Esophagus muscularis mucosa (tissue), 4 donors: Measurements from ENCODE around the gene CFAP74. TPM values are rescaled to one million over a fixed set of nuclear protein-coding genes. Genes with fewer than 3 reads are reported as not detected.

Experiments used
- DNase-seq: peaks from one replicate; pipeline ENCODE4 v3.0.0-alpha.2; 2017; ENCODE audit errors: extremely low spot score
- H3K27ac ChIP-seq, 4 donors: fragments of 200-600 bp; sonication (generic); replicated peaks in 1 of 4; 1 replicate in 3 of 4; 2 replicates in 1 of 4; pipeline ENCODE4 v1.5.1; 2016 to 2019; ENCODE audit warnings: mild to moderate bottlenecking in 1 of 4
- H3K27me3 ChIP-seq, 4 donors: fragments of 200-600 bp; sonication (generic); one replicate each; pipeline versions ENCODE4 v1.5.1 to v1.6.0; 2016 to 2019
- H3K36me3 ChIP-seq, 4 donors: fragments of 200-600 bp; sonication (generic); one replicate each; pipeline ENCODE4 v1.5.1; 2016 to 2019
- H3K4me1 ChIP-seq, 4 donors: fragments of 200-600 bp; sonication (generic); one replicate each; pipeline ENCODE4 v1.5.1; 2016 to 2019
- H3K4me3 ChIP-seq, 4 donors: fragments of 200-600 bp; sonication (generic); 1 replicate in 2 of 4; 2 replicates in 2 of 4; pipeline ENCODE4 v1.5.1; 2016 to 2019; ENCODE audit warnings: mild to moderate bottlenecking in 4 of 4, moderate library complexity in 1 of 4
- H3K9me3 ChIP-seq, 4 donors: fragments of 200-600 bp; sonication (generic); 1 replicate in 3 of 4; 2 replicates in 1 of 4; pipeline ENCODE4 v1.5.1; 2016 to 2019
- CTCF ChIP-seq, 3 experiments: fragments of 200-600 bp in 2 of 3; fragments of 450-650 bp in 1 of 3; sonication (generic) in 2 of 3; IDR thresholded peaks; one replicate each; pipeline ENCODE4 v1.5.1; 2017 to 2019; ENCODE audit warnings: antibody characterized with exemption in 3 of 3, mild to moderate bottlenecking in 2 of 3, moderate library complexity in 1 of 3
- EP300 ChIP-seq: sonication (generic); formaldehyde crosslinking; IDR thresholded peaks from one replicate; pipeline ENCODE4 v1.6.1; 2017; ENCODE audit warnings: antibody characterized with exemption
- POLR2A ChIP-seq: fragments of 450-650 bp; IDR thresholded peaks from one replicate; pipeline ENCODE4 v1.6.1; 2017; ENCODE audit warnings: antibody characterized with exemption, moderate library complexity, mild to moderate bottlenecking, low read depth
- POLR2AphosphoS5 ChIP-seq, 2 donors: sonication (generic); formaldehyde crosslinking; IDR thresholded peaks; one replicate each; pipeline ENCODE4 v1.6.1; 2017; ENCODE audit warnings: antibody characterized with exemption in 2 of 2
- WGBS: methylation state at CpG from one replicate; pipeline ENCODE4 v1.1.5; 2018; 5-methylcytosine and 5-hydroxymethylcytosine counted together
- intact Hi-C: fragments of 100-400 bp; cut with DNase I; formaldehyde crosslinking; loops from one replicate; pipeline ENCODE4 v1.15.1; 2023
- total RNA-seq, 4 donors: library from RNA; depleted of rRNA; stranded (reverse); fragments of >200 nt; gene quantifications; one replicate each; pipeline versions ENCODE4 v1.1.0 to v1.2.1, GENCODE V29; 2016

The CFAP74 gene
- total RNA-seq, 4 donors from 2014 or later = not detected

GRCh38 chr1:1988061-1988945 lies 15.3 kb downstream of the CFAP74 start:
- Histone ChIP-seq H3K27me3 (peaks cover 0 to 79% (median 0%) of the 10 kb centered on the region in 4 donors), H3K9me3 (no peaks in the 10 kb centered on the region), H3K36me3 (no peaks in the 10 kb centered on the region), H3K4me1 (peaks cover 2 to 20% (median 7%) of the 10 kb centered on the region in 4 donors), H3K27ac (no peak overlapping the region), H3K4me3 (no peak overlapping the region)
- WGBS = 63% methylated on average over 24 of the region's 29 CpGs
- intact Hi-C loops = no loop called here
- DNase-seq = no peak
- no peak for TF ChIP-seq POLR2AphosphoS5 (IDR thresholded peaks at IDR 0.05)
- TF ChIP-seq POLR2A = no peak
- no peak for TF ChIP-seq CTCF (IDR thresholded peaks at IDR 0.05)
- no peak for TF ChIP-seq EP300

GRCh38 chr1:1987142-1987510 lies 16.5 kb downstream of the CFAP74 start:
- Histone ChIP-seq H3K36me3 (no peaks in the 10 kb centered on the region), H3K9me3 (no peaks in the 10 kb centered on the region), H3K27me3 (peaks cover 0 to 81% (median 0%) of the 10 kb centered on the region in 4 donors), H3K27ac (no peak overlapping the region), H3K4me3 (no peak overlapping the region), H3K4me1 (peaks cover 2 to 20% (median 7%) of the 10 kb centered on the region in 4 donors)
- 87% methylated on average over 12 of the region's 13 CpGs for WGBS
- TF ChIP-seq CTCF (IDR thresholded peaks at IDR 0.05) (no peak), POLR2A (no peak), EP300 (no peak), POLR2AphosphoS5 (IDR thresholded peaks at IDR 0.05) (no peak)
- no peak for DNase-seq
- intact Hi-C loops = no loop called here

- no peak for DNase-seq
- 78% methylated on average over 16 of the region's 24 CpGs for WGBS
- Histone ChIP-seq H3K4me1 (peaks cover 2 to 20% (median 7%) of the 10 kb centered on the region in 4 donors), H3K9me3 (no peaks in the 10 kb centered on the region), H3K4me3 (no peak overlapping the region), H3K27me3 (peaks cover 0 to 77% (median 0%) of the 10 kb centered on the region in 4 donors), H3K27ac (no peak overlapping the region), H3K36me3 (no peaks in the 10 kb centered on the region)
- intact Hi-C loops = no loop called here
- TF ChIP-seq POLR2A (no peak), CTCF (IDR thresholded peaks at IDR 0.05) (no peak), POLR2AphosphoS5 (IDR thresholded peaks at IDR 0.05) (no peak), EP300 (no peak)
These were observed 17.0 kb downstream of the CFAP74 start for GRCh38 chr1:1986451-1987141.

- H3K4me1 ChIP-seq = peaks cover 2 to 15% (median 6%) of the 10 kb centered on the region in 4 donors
- no peak for TF ChIP-seq POLR2AphosphoS5 (IDR thresholded peaks at IDR 0.05)
- TF ChIP-seq EP300 = no peak
- TF ChIP-seq POLR2A = no peak
- TF ChIP-seq CTCF (IDR thresholded peaks at IDR 0.05) = no peak
- H3K36me3 ChIP-seq = no peaks in the 10 kb centered on the region
- no peak for DNase-seq
- no peaks in the 10 kb centered on the region for H3K9me3 ChIP-seq
- no peak overlapping the region for H3K4me3 ChIP-seq
- H3K27me3 ChIP-seq = peaks cover 0 to 77% (median 0%) of the 10 kb centered on the region in 4 donors
- H3K27ac ChIP-seq = no peak overlapping the region
- intact Hi-C loops = no loop called here
- 84% methylated on average over 24 of the region's 32 CpGs for WGBS
These were observed 18.1 kb downstream of the CFAP74 start for GRCh38 chr1:1985375-1986050.
